ENCODE measurements around the gene RNF182.
"Not testable (repeated sequence)": the region's sequence is repeated elsewhere in the genome, so short reads cannot be mapped to it uniquely, and the experiment has no call there.

RNF182 gene

DNA sequence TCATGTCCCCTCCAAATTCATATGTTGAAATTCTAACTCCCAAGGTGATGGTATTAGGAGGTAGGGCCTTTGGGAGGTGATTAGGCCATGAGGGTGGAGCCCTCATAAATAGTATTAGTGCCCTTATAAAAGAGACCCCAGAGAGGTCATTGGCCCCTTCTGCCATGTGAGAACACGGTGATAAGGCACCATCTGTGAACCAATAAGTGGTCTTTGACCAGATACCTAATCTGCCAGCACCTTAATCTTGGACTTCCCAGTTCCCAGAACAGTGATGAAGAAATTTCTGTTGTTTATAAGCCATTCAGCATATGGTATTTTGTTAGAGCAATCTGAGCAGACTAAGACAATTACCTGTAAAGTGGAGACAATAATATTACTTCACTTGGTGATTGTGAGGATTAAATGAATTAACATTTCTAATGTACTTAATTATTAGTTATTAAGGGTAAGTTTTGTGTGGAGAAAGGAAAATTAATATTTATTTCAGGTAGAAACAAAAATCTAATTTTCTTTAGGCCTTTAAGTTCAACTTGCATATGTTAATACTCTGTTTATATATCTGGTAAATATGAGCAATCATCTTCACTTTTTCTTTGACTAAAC lies 7.1 kb downstream of the RNF182 start:
- H3K9me3 Mint-ChIP-seq = no peaks in the 10 kb centered on the region
- no peak for ATAC-seq
- H3K4me1 Mint-ChIP-seq = no peaks in the 10 kb centered on the region

DNA sequence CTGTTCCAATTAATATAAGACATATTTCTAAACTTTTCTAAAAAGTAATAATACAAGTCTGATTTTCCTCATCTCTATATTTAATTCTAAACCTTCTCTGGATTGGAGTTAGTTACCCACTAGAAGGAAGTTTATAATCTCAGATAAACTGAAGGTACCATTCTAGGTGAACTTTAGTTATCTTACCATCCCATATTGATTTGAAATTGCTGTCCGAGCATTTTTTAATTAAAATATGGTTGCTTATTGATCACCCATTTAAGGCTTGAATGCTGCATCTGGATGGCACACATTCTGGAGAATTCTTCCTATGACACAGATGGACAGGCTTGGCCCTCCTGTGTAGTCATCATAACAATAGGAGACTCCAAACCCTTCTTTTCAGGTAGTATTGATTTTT lies 8.0 kb downstream of the RNF182 start:
- no peak for DNase-seq
- no peaks in the 10 kb centered on the region for H3K9me3 Mint-ChIP-seq
- ATAC-seq = no peak
- peaks cover 36% of the 10 kb centered on the region for H3K27me3 Mint-ChIP-seq
- H3K4me3 Mint-ChIP-seq = no peak overlapping the region
- H3K27ac Mint-ChIP-seq = no peak overlapping the region
- H3K4me1 Mint-ChIP-seq = no peaks in the 10 kb centered on the region

More for the DNA sequence above, 7.1 kb downstream of the RNF182 start:
- no peak for DNase-seq
- peaks cover 45% of the 10 kb centered on the region for H3K27me3 Mint-ChIP-seq
- H3K4me3 Mint-ChIP-seq = no peak overlapping the region
- H3K27ac Mint-ChIP-seq = no peak overlapping the region

GRCh38 chr6:13934721-13935120 lies 10.0 kb downstream of the RNF182 start:
- no peak for ATAC-seq
- DNase-seq = no peak
- no peak overlapping the region for H3K27ac Mint-ChIP-seq
- no peak overlapping the region for H3K4me3 Mint-ChIP-seq
- no peaks in the 10 kb centered on the region for H3K9me3 Mint-ChIP-seq
- no peaks in the 10 kb centered on the region for H3K4me1 Mint-ChIP-seq
- peaks cover 19% of the 10 kb centered on the region for H3K27me3 Mint-ChIP-seq

DNA sequence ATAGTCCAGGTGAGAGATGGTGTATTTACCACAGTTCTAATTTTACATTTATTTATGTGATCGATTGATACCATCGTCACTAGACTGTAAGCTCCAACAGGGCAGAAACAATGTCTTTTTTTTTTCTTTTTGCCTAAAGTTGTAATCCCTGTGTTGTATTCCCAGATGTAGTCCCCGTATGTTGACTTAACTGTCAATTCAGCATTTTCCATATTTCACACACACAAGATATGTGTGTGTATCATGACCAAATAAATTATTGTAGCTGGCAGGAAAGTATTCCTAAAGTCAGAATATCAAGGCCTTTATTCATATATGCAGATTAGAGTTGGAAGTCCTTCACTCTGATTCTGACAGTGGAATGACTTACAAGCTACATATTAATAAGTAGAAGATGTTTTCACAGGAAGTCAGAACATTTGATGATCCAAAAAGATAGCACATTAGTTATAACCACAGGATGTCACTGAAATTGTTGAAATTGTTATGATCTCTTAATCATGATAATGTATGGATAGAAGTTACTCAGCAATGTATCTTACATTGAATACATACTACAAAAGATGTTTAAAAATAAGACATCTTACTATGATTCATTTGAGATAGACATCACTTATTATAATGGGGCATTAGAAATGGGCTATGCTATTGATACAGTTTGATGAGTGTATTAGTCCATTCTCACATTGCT lies 10.6 kb downstream of the RNF182 start:
- no peaks in the 10 kb centered on the region for H3K9me3 Mint-ChIP-seq
- H3K4me1 Mint-ChIP-seq = no peaks in the 10 kb centered on the region
- no peak overlapping the region for H3K4me3 Mint-ChIP-seq
- H3K27me3 Mint-ChIP-seq = peaks cover 23% of the 10 kb centered on the region
- DNase-seq (no peak), ATAC-seq (no peak)
- no peak overlapping the region for H3K27ac Mint-ChIP-seq

- ATAC-seq, DNase-seq, H3K9me3 Mint-ChIP-seq, H3K4me3 Mint-ChIP-seq, H3K27ac Mint-ChIP-seq, H3K4me1 Mint-ChIP-seq: not testable (repeated sequence)
- H3K27me3 Mint-ChIP-seq = peaks cover 20% of the 10 kb centered on the region
These were observed 11.1 kb downstream of the RNF182 start for GRCh38 chr6:13935881-13936261.

- Mint-ChIP-seq H3K27me3 (peaks cover 39% of the 10 kb centered on the region), H3K4me3 (no peak overlapping the region), H3K9me3 (peaks cover 4 to 23% of the 10 kb centered on the region in 2 donors), H3K4me1 (no peaks in the 10 kb centered on the region), H3K27ac (no peak overlapping the region)
- no peak for ATAC-seq
- no peak for DNase-seq
These were observed 17.1 kb downstream of the RNF182 start for GRCh38 chr6:13941902-13942301.

DNA sequence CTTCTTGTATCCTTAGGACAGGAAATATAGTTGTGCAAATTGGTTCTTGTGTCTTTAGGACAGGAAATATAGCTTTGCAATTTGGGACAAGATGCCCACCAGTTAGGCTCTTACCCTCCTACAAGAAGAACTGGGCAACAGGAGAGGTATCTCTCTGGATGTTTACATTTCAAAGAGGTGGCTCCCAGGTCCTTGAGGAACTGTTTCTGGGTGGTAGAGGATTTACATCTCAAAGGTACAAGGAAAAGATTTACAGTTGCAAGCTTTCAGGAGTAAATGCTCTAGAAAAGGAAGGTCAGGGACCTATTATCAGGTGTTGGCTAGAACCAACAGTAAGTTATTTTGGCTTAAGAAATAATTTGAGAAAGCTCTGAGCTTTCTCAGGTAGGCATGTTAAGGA lies 19.2 kb downstream of the RNF182 start:
- H3K27me3 Mint-ChIP-seq = peaks cover 39% of the 10 kb centered on the region
- H3K4me3 Mint-ChIP-seq = no peak overlapping the region
- H3K27ac Mint-ChIP-seq = no peak overlapping the region
- H3K9me3 Mint-ChIP-seq = peaks cover 4 to 30% of the 10 kb centered on the region in 2 donors
- no peak for ATAC-seq
- DNase-seq = no peak
- no peaks in the 10 kb centered on the region for H3K4me1 Mint-ChIP-seq

DNA sequence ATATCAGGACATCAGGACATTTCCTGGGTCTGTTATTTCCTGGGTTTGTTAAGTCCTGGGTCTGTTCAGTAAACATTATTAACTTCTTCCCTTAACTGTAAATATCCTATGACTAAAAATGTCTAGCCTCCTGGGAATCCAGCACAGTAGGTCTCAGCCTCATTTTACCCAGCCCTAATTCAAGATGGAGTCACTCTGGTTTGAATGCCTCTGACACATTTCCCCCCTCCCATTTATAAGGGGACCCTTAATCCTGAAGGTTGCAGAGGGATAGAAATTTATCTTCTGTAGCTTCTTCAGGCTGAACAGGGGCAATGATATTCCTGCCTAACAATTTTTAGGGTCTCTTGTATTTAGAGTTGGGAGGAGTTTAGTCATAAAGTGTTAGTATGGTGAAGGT lies 21.8 kb downstream of the RNF182 start:
- Mint-ChIP-seq H3K27me3 (peaks cover 28% of the 10 kb centered on the region), H3K27ac (no peak overlapping the region), H3K9me3 (peaks cover 4 to 30% of the 10 kb centered on the region in 2 donors), H3K4me1 (no peaks in the 10 kb centered on the region), H3K4me3 (no peak overlapping the region)
- DNase-seq (no peak), ATAC-seq (no peak)

GRCh38 chr6:13947611-13948178 lies 22.9 kb downstream of the RNF182 start:
- ATAC-seq (no peak), DNase-seq (no peak)
- H3K27me3 Mint-ChIP-seq = peaks cover 25% of the 10 kb centered on the region

GRCh38 chr6:13952101-13952500 lies 27.3 kb downstream of the RNF182 start:
- Mint-ChIP-seq H3K27ac (no peak overlapping the region), H3K4me3 (no peak overlapping the region), H3K4me1 (no peaks in the 10 kb centered on the region), H3K27me3 (peaks cover 8% of the 10 kb centered on the region), H3K9me3 (peaks cover 0 to 5% of the 10 kb centered on the region in 2 donors)
- ATAC-seq (no peak), DNase-seq (no peak)

More at GRCh38 chr6:13947611-13948178, 22.9 kb downstream of the RNF182 start:
- H3K27ac Mint-ChIP-seq = no peak overlapping the region
- H3K4me3 Mint-ChIP-seq = no peak overlapping the region
- H3K4me1 Mint-ChIP-seq = no peaks in the 10 kb centered on the region
- H3K9me3 Mint-ChIP-seq = peaks cover 0 to 20% of the 10 kb centered on the region in 2 donors

DNA sequence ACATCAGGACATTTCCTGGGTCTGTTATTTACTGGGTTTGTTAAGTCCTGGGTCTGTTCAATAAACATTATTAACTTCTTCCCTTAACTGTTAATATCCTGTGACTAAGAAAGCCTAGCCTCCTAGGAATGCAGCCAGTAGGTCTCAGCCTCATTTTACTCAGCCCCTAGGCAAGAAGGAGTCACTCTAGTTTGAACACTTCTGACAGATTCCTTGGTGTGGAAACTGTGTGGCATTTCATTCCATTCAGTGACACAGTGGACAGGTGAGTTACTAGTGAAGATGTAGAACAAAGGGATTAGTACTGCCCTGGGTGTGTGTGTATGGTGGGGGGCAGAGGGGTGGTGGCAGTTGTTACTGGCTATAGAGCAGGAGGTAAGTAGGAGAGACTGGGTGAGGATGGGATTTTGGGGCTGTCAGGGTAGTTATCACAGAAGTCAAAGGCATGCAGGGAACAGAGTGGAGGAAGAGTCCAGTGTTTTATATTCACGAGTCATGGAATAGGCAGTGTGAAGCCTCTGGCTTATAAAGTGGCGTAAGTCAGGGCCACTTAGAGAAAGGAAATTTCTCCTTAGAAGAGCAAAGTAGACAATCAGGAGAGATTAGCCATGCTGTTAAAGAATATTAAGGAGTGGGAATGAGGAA lies 28.4 kb downstream of the RNF182 start:
- ATAC-seq = no peak
- H3K27me3 Mint-ChIP-seq = peaks cover 8% of the 10 kb centered on the region
- no peak overlapping the region for H3K27ac Mint-ChIP-seq
- no peaks in the 10 kb centered on the region for H3K9me3 Mint-ChIP-seq
- H3K4me3 Mint-ChIP-seq = no peak overlapping the region
- no peaks in the 10 kb centered on the region for H3K4me1 Mint-ChIP-seq
- no peak for DNase-seq

DNA sequence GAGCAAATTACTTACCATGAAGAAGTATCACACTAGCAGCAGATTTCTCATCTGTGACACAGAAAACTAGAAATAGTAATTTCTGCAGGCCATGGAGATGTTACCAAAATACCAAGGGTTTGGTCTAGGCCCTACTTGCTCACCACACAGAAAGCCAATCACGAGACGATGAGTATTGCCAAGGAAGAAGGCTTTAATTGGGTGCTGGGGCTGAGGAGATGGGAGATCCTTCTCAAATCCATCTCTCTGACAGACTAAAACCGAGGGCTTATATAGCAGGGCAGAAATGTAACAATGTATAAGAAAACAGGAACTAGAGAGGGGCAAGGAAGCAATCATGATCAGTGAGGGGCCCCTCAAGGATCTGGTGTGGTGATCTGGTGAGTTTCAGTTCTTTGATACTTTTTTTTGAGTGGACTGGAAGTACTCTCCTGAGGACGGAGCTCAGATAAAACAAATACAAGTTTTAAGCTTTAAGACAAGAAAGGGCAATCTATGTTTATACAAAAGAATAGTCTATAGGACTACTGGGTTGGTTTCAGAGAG lies 40.9 kb downstream of the RNF182 start:
- H3K27me3 Mint-ChIP-seq = peaks cover 39% of the 10 kb centered on the region
- no peak overlapping the region for H3K27ac Mint-ChIP-seq
- no peak for DNase-seq
- H3K4me1 Mint-ChIP-seq = no peaks in the 10 kb centered on the region
- no peak overlapping the region for H3K4me3 Mint-ChIP-seq
- no peak for ATAC-seq
- H3K9me3 Mint-ChIP-seq = peaks cover 2 to 10% of the 10 kb centered on the region in 2 donors

DNA sequence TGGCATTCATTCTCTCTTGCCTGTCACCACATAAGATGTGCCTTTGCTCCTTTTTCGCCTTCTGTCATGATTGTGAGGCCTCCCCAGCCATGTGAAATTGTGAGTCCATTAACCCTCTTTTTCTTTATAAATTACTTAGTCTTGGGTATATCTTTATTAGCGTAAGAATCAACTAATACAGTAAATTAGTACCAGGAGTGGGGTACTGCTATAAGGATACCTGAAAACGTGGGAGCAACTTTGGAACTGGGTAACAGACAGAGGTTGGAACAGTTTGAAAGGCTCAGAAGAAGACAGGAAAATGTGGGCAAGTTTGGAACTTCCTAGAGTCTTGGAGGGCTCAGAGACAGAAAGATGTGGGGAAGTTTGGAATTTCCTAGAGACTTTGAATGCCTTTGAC lies 46.6 kb downstream of the RNF182 start:
- ATAC-seq = no peak
- no peak for DNase-seq
- peaks cover 14 to 34% of the 10 kb centered on the region in 2 donors for H3K9me3 Mint-ChIP-seq
- H3K4me1 Mint-ChIP-seq = no peaks in the 10 kb centered on the region
- H3K27me3 Mint-ChIP-seq = peaks cover 40% of the 10 kb centered on the region
- H3K27ac Mint-ChIP-seq = no peak overlapping the region
- no peak overlapping the region for H3K4me3 Mint-ChIP-seq

- not testable (repeated sequence) for H3K4me1 Mint-ChIP-seq, H3K4me3 Mint-ChIP-seq, ATAC-seq, DNase-seq, H3K27ac Mint-ChIP-seq
- Mint-ChIP-seq H3K9me3 (peaks cover 14 to 34% of the 10 kb centered on the region in 2 donors), H3K27me3 (peaks cover 50% of the 10 kb centered on the region)
These were observed 47.9 kb downstream of the RNF182 start for GRCh38 chr6:13972602-13973001.

- not testable (repeated sequence) for H3K4me3 Mint-ChIP-seq, H3K27ac Mint-ChIP-seq, DNase-seq, H3K4me1 Mint-ChIP-seq, ATAC-seq
- Mint-ChIP-seq H3K9me3 (peaks cover 14 to 34% of the 10 kb centered on the region in 2 donors), H3K27me3 (peaks cover 46% of the 10 kb centered on the region)
These were observed 48.7 kb downstream of the RNF182 start for GRCh38 chr6:13973422-13973821.

Measured in stimulated activated naive CD8-positive, alpha-beta T cell treated with anti-CD3 and anti-CD28 coated beads, Interleukin-15, amount 100 ng/mL, for 72 hours (primary cell).